Erythroblast (primary cell): ENCODE results near the gene KIAA1210.

Experiments
- DNase-seq, 2 experiments: peaks; one replicate each; lab custom pipeline; 2025; lab: John Stamatoyannopoulos, UW
- GATA1 ChIP-seq: IDR thresholded peaks from 2 replicates; pipeline ENCODE4 v1.6.1; 2011; ENCODE audit warnings: low read depth, mild to moderate bottlenecking, control low read depth, low read length, moderate library complexity
- POLR2A ChIP-seq: IDR thresholded peaks from 2 replicates; pipeline ENCODE4 v1.6.1; 2011; ENCODE audit warnings: mild to moderate bottlenecking, low read length

The KIAA1210 gene

GRCh38 chrX:119121341-119121740, 6.3 kb downstream of the KIAA1210 start:
- DNase-seq = no peak
- TF ChIP-seq GATA1 (no peak), POLR2A (no peak)

GRCh38 chrX:119118780-119119395, 8.7 kb downstream of the KIAA1210 start:
- peak; percentile 31 to 59 for DNase-seq
- TF ChIP-seq POLR2A (no peak), GATA1 (no peak)

DNA sequence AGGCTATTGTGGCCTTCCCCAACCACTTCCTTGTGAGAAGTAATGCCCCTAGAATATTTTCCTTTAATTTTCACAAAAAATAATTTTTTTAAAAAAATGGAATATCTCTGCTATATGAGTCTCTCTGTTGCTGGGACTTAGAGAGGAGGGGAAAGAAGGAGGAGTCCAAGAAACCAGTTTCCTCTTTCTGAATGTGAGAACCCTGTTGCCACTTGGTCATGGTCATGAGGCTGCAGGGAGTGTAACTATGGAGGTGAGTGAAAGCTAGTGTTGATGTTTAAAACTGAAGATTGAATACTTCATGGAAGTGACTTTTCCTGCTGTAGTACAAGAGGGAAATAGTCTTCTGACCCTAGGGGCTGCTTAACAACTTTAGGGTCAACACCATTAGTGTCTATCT, 20.4 kb downstream of the KIAA1210 start:
- TF ChIP-seq POLR2A (no peak), GATA1 (no peak)
- DNase-seq = no peak

- no peak for DNase-seq
- TF ChIP-seq GATA1 = no peak
- TF ChIP-seq POLR2A = no peak
These were observed 21.8 kb downstream of the KIAA1210 start for GRCh38 chrX:119105826-119106225.

GRCh38 chrX:119101168-119101567, 26.4 kb downstream of the KIAA1210 start:
- TF ChIP-seq POLR2A (no peak), GATA1 (no peak)
- no peak for DNase-seq

GRCh38 chrX:119095936-119096335, 31.7 kb downstream of the KIAA1210 start:
- no peak for DNase-seq
- TF ChIP-seq POLR2A (no peak), GATA1 (no peak)

GRCh38 chrX:119094819-119095218, 32.8 kb downstream of the KIAA1210 start:
- TF ChIP-seq POLR2A (no peak), GATA1 (no peak)

DNA sequence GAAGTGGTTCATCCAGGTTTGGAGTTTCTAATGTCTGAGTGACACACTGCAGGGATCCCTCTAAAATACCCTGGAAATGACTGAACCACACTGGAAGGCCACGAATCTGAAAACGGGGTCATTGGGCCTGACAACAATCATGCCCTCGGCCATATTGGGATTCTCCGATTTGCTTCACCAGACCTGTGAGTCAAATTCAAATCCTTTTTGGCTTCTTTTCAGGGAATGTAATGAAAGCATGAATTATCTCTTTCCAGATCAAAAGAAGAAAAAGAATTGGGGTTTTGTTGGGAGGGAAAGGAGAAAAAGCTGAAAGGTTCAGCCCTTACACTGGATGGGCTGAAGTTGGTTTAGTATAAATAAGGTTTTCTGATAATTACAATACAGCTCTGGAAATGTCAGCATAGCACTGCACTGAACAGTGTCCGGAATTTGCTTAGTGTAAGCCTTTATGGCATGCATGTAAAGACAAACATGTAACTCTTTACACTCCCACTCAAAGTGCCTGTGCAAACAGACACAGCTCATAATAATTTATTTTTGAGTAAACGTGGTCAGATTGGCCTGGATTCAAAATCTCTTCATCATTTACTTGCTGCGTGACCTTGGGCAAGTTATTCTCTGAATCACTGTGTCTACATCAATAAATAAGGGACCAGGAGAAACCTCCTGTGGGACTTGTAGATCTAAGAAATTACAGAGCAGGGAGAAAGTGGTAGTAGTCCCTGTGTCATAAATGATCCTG, 33.4 kb downstream of the KIAA1210 start:
- no peak for DNase-seq

More at GRCh38 chrX:119094819-119095218, 32.8 kb downstream of the KIAA1210 start:
- no peak for DNase-seq

DNA sequence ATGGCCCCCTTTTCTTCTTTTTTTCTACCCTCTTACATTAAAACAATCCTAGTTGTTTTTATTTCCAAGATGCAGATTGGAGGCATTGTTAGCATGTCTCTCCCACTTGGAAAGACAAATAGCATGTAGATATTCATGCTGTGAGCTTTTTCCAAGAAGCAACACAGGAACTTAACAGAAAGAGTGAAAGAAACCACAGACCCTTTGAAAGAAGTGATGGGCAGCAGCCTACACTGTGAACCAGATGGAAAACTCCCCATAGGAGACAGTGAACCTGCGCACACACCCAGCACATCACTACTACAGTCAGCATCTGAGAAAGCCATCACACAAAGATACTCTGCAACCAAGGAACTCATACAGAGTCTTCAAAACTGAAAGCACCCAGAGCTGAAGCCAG, 37.0 kb downstream of the KIAA1210 start:
- no peak for TF ChIP-seq POLR2A
- TF ChIP-seq GATA1 = no peak
- no peak for DNase-seq

More for the DNA sequence above, 33.4 kb downstream of the KIAA1210 start:
- no peak for TF ChIP-seq POLR2A
- TF ChIP-seq GATA1 = no peak

DNA sequence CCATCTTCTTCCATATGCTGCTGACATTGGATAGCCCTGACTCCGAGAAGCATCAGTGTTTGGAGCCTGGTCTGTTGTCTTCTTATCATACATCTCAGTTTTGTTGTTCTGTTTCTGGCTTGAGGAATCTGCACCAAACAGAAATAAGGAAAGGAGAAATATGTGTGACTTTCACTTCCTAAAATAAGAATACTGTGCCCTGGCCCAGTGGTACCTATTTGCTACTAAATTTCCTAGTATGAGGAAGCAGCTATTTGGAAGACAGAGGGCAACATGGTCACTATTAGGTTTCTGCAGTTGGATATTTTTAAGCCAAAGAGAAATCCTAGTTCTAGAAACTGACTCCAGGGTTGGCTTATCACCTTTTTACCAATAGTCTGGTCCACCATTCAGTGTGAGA, 38.0 kb downstream of the KIAA1210 start:
- DNase-seq = no peak
- no peak for TF ChIP-seq POLR2A
- no peak for TF ChIP-seq GATA1

DNA sequence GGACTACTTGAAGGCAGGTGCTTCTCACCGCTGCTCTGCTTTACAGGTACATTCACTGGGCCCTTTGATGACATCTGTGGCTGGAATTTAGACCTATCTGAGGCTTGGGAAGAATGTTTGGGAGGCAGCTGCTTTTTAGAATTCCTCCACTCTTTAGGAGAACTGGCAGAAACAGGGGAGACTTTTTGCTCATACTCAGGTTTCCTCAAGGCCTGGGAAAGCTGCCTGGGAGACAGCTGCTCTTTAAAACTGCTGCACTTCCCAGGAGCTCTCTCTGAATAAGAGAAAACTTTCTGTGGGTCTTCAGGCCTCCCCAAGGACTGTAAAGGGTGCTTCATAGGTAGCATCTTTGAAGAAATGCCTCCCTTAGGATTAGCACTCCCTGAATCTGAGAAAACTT, 40.5 kb downstream of the KIAA1210 start:
- no peak for TF ChIP-seq GATA1
- TF ChIP-seq POLR2A = no peak
- no peak for DNase-seq

- no peak for DNase-seq
- no peak for TF ChIP-seq GATA1
- no peak for TF ChIP-seq POLR2A
These were observed 42.8 kb downstream of the KIAA1210 start for GRCh38 chrX:119084766-119085165.

DNA sequence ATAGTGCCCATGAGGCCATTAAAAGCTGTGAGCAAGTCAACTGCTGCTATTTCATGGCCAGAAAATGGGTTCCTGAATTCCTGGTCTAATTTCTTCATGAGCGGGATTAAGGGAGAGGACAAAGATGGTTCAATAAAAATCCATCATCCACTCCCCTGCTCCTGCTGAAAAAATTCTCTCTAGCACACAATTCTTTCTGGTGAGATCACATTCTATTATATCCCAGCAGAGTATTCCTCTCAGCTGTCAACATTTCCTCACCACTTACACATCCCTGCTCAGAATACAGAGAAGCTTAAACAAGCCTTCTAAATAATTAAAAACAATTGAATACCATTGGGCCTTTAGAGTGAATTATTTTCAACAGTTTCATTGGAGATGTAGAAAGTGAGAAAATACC, 45.3 kb downstream of the KIAA1210 start:
- DNase-seq = no peak
- TF ChIP-seq GATA1 (no peak), POLR2A (no peak)

- no peak for DNase-seq
- no peak for TF ChIP-seq POLR2A
- no peak for TF ChIP-seq GATA1
These were observed 52.2 kb downstream of the KIAA1210 start for GRCh38 chrX:119075270-119076025.

GRCh38 chrX:119073911-119074310, 53.7 kb downstream of the KIAA1210 start:
- no peak for DNase-seq
- TF ChIP-seq POLR2A = no peak
- TF ChIP-seq GATA1 = no peak
